Measurements from ENCODE around the gene CHST8.

The CHST8 gene

GRCh38 chr19:33590224-33590623 is 31.5 kb upstream of the CHST8 start:
- TF ChIP-seq TAF1 (IDR thresholded peaks at IDR 0.05; ENCODE audit: borderline replicate concordance, insufficient read depth, low read length) = no peak
- TF ChIP-seq REST (IDR thresholded peaks at IDR 0.05; ENCODE audit: insufficient read depth in 1 of 2, low read depth in 2 of 2, low read length in 2 of 2) = no peak
- no peak for TF ChIP-seq SIN3A (IDR thresholded peaks at IDR 0.05; ENCODE audit: borderline replicate concordance, insufficient read depth, low read length)
- TF ChIP-seq POLR2AphosphoS5 (IDR thresholded peaks at IDR 0.05; ENCODE audit: low read depth, low read length) = no peak
- TF ChIP-seq FOXP2 (optimal IDR thresholded peaks at IDR 0.05; ENCODE audit: borderline replicate concordance, extremely low read depth, extremely low read length, insufficient read depth) = no peak

GRCh38 chr19:33595783-33596182 is 26.0 kb upstream of the CHST8 start:
- TF ChIP-seq POLR2AphosphoS5 (IDR thresholded peaks at IDR 0.05; ENCODE audit: low read depth, low read length) = no peak
- no peak for TF ChIP-seq REST (IDR thresholded peaks at IDR 0.05; ENCODE audit: insufficient read depth in 1 of 2, low read depth in 2 of 2, low read length in 2 of 2)
- TF ChIP-seq SIN3A (IDR thresholded peaks at IDR 0.05; ENCODE audit: borderline replicate concordance, insufficient read depth, low read length) = no peak
- TF ChIP-seq TAF1 (IDR thresholded peaks at IDR 0.05; ENCODE audit: borderline replicate concordance, insufficient read depth, low read length) = no peak
- TF ChIP-seq FOXP2 (optimal IDR thresholded peaks at IDR 0.05; ENCODE audit: borderline replicate concordance, extremely low read depth, extremely low read length, insufficient read depth) = no peak

- TF ChIP-seq TAF1 (IDR thresholded peaks at IDR 0.05; ENCODE audit: borderline replicate concordance, insufficient read depth, low read length) = no peak
Measured at GRCh38 chr19:33601583-33601982, 20.2 kb upstream of the CHST8 start.

- TF ChIP-seq POLR2AphosphoS5 (IDR thresholded peaks at IDR 0.05; ENCODE audit: low read depth, low read length) = no peak
- no peak for TF ChIP-seq FOXP2 (optimal IDR thresholded peaks at IDR 0.05; ENCODE audit: borderline replicate concordance, extremely low read depth, extremely low read length, insufficient read depth)
- no peak for TF ChIP-seq TAF1 (IDR thresholded peaks at IDR 0.05; ENCODE audit: borderline replicate concordance, insufficient read depth, low read length)
- TF ChIP-seq REST (IDR thresholded peaks at IDR 0.05; ENCODE audit: insufficient read depth in 1 of 2, low read depth in 2 of 2, low read length in 2 of 2) = no peak
- no peak for TF ChIP-seq SIN3A (IDR thresholded peaks at IDR 0.05; ENCODE audit: borderline replicate concordance, insufficient read depth, low read length)
Measured at GRCh38 chr19:33602576-33603204, 19.1 kb upstream of the CHST8 start.

GRCh38 chr19:33603377-33603776 is 18.4 kb upstream of the CHST8 start:
- TF ChIP-seq POLR2AphosphoS5 (IDR thresholded peaks at IDR 0.05; ENCODE audit: low read depth, low read length) = no peak
- TF ChIP-seq REST (IDR thresholded peaks at IDR 0.05; ENCODE audit: insufficient read depth in 1 of 2, low read depth in 2 of 2, low read length in 2 of 2) = no peak
- TF ChIP-seq SIN3A (IDR thresholded peaks at IDR 0.05; ENCODE audit: borderline replicate concordance, insufficient read depth, low read length) = no peak
- no peak for TF ChIP-seq FOXP2 (optimal IDR thresholded peaks at IDR 0.05; ENCODE audit: borderline replicate concordance, extremely low read depth, extremely low read length, insufficient read depth)
- TF ChIP-seq TAF1 (IDR thresholded peaks at IDR 0.05; ENCODE audit: borderline replicate concordance, insufficient read depth, low read length) = no peak
